Measurements from ENCODE around the gene SIRT2.
"Not testable (repeated sequence)": the region's sequence is repeated elsewhere in the genome, so short reads cannot be mapped to it uniquely, and the experiment has no call there.

The SIRT2 gene

DNA sequence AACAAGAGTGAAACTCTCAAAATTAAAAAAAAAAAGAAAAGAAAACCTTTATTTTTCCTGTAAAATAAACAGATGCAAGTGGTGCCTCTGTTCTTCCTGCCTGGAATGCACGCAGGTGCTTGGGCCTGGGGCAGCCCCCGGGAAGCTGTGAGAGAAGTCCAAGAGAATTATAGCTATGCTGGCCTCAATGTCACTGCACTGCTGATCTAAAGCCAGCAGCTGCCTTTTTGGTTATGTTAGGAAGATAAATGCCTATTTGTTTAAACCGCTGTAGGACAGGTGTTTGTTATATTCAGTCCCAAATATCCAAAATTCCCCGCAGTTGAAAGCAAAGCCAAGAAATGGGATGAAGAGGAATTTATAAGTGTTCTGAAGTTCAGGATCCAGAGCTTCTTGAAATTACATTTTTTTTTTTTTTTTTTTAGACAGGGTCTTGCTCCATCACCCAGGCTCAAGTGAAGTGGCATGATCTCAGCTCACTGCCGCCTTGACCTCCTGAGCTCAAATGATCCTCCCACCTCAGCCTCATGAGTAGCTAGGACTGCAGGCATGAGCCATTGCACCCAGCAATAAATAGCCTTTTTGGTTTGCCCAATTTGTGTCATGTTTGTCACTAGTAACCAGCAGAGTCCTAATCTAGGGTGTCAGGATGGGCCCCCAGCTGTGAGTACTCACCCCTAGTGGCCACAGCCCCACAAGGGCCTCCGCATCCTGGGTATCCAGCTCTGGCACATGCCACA lies 23.6 kb downstream of the SIRT2 start:
- peak overlapping the region; percentile 31 for H3K27ac Mint-ChIP-seq
- intact Hi-C loops (cut with micrococcal nuclease) = no loop called here
- H3K36me3 Mint-ChIP-seq (ENCODE audit: low read depth) = peaks cover 24% of the 10 kb centered on the region
- H3K4me3 Mint-ChIP-seq = no peak overlapping the region
- H3K4me1 Mint-ChIP-seq (ENCODE audit: low read depth) = peaks cover 20% of the 10 kb centered on the region
- H3K27me3 Mint-ChIP-seq = no peaks in the 10 kb centered on the region
- H3K9me3 Mint-ChIP-seq = no peaks in the 10 kb centered on the region

DNA sequence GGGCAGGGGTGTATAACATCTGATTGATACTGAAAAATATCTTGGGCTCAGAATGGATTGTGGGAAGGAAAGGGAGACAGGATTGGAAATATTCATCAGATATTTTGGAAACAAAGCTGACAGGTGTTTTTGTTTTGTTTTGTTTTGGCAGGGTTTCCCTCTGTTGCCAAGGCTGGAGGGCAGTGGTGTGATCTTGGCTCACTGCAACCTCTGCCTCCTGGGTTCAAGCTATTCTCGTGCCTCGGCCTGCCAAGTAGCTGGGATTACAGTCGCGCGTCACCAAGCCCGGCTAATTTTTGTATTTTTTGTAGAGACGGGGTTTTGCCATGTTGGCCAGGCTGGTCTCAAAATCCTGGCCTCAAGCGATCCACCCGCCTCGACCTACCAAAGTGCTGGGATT lies 26.0 kb downstream of the SIRT2 start:
- H3K4me3 Mint-ChIP-seq, H3K27me3 Mint-ChIP-seq: not testable (repeated sequence)
- H3K4me1 Mint-ChIP-seq (ENCODE audit: low read depth) = peaks cover 37% of the 10 kb centered on the region

DNA sequence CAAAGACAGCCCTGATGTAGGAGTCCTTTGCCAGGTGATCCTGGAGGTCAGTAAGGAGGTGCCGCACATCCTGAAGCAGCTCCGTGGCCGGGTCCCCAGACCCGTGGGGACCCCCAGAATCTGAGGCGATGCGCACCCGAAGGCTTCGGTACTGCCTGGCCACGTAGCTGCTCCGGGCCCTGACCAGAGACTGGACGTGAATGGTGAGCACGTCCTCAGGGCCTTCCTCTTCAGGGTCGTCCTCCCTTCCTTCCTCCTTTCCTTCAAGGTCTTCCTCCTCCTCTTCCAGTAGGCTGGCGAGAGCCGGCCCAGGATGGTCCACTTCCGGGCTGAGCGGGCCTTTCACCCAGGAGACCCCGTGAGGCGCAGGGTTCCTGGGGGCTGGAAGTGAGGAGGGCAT lies 28.8 kb downstream of the SIRT2 start:
- H3K27me3 Mint-ChIP-seq = peaks cover 1% of the 10 kb centered on the region
- peaks cover 29% of the 10 kb centered on the region for H3K4me1 Mint-ChIP-seq (ENCODE audit: low read depth)
- H3K9me3 Mint-ChIP-seq = no peaks in the 10 kb centered on the region
- H3K27ac Mint-ChIP-seq = peak overlapping the region; percentile 78
- peaks cover 5% of the 10 kb centered on the region for H3K36me3 Mint-ChIP-seq (ENCODE audit: low read depth)
- peak overlapping the region; percentile 48 for H3K4me3 Mint-ChIP-seq
- intact Hi-C loops (cut with micrococcal nuclease) = no loop called here

More for the DNA sequence above, 26.0 kb downstream of the SIRT2 start:
- intact Hi-C loops (cut with micrococcal nuclease); H3K27ac Mint-ChIP-seq; H3K36me3 Mint-ChIP-seq (ENCODE audit: low read depth); H3K9me3 Mint-ChIP-seq: not testable (repeated sequence)

DNA sequence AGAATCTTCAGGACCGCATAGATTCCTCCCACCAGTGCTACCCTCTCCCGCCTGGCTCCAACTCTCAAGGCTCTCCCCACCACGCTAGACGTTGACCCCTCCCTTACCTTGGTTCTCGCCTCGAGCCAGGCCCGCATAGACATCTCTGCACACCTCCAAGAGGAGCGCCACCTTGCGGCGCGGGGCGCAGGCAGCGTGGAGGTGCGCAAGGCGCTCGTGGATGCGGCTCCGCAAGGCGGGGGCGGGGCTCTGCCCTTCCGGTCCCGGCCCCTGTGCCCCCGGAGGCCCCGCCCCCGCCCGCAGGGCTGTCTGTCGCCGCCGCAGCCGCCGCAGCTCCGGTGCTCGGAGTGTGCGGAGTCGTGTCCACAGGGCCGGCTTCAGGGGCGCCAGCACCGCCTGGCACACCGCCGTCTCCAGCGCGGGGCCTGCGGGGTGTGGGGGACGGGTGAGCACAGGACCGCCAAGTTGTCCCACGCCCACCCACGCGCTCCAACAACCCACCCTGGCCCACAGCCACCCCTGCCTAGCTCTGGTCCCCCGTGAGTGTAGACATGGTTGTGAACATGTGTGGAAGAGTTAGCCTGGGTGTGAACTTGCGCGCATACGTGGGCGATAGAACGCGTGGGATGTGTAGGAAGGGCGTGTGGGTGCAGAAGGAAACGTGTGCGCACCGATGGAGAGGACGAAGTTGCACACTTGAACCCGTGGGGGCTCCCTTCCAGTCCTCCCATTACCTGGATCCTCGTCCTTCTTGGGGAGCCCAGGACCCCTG lies 29.4 kb downstream of the SIRT2 start:
- Mint-ChIP-seq H3K36me3 (ENCODE audit: low read depth) (peaks cover 5% of the 10 kb centered on the region), H3K9me3 (no peaks in the 10 kb centered on the region)
- intact Hi-C loops (cut with micrococcal nuclease) = loop anchor here (1.0 kb wide), 1 partner anchor 18 kb away; no protein-coding TSS in a partner anchor

DNA sequence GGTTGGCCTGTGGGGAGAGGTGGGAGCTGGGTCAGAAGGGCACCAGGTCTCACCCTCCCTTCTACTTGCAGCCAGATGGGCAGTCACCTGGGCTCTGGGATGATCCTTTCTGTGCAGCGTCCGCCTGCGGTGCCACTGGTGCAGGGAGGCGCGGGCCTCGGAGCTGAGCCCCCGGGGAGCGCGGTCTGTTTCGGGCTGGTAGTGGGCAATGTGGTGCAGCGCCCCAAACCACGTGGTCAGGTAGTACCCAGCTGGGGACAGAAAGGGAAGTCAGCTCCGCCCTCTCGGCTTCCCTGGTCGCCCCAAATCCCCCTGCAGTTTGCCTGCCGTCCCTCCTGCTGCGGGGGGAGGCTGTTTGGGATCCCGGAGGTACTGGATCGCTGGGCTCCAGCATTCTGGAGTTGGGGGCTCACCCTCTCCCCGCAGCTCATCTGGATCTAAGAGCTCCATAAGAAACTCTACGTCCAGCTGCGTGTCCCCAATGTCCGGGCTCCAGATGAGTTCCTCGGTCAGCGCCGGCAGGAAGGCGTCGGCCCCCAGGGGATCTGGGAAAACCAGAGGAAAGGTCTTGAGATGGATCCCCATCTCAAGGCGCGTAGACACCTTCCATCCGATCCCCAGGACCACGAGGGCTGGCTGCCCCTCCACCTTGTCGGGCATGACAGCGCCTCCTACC lies 30.1 kb downstream of the SIRT2 start:
- H3K27ac Mint-ChIP-seq = peak overlapping the region; percentile 78

More for the DNA sequence above, 29.4 kb downstream of the SIRT2 start:
- peaks cover 35% of the 10 kb centered on the region for H3K4me1 Mint-ChIP-seq (ENCODE audit: low read depth)
- H3K4me3 Mint-ChIP-seq = peak overlapping the region; percentile 88
- H3K27me3 Mint-ChIP-seq = peaks cover 1% of the 10 kb centered on the region
- peak overlapping the region; percentile 78 for H3K27ac Mint-ChIP-seq

DNA sequence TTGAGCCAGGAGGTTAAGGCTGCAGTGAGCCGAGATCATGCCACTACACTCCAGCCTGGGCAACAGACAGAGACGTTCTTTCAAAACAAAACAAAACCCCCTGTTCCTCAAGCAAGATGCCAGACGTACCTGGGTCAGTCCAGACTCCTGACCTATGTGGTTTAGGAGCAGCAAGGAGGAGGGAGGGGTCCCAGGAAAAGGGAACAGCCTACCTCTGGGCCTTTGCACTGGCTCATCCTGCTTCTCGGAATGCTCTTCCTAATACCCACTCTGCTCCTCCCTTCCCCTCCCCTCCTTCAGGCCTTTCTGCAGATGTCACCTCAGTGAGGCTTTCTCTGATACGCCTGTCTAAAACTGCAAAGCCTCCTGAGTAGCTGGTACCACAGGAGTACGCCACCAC lies 30.9 kb downstream of the SIRT2 start:
- no peak overlapping the region for H3K27ac Mint-ChIP-seq
- intact Hi-C loops (cut with micrococcal nuclease) = no loop called here
- H3K4me3 Mint-ChIP-seq = no peak overlapping the region
- peaks cover 1% of the 10 kb centered on the region for H3K27me3 Mint-ChIP-seq
- no peaks in the 10 kb centered on the region for H3K9me3 Mint-ChIP-seq
- H3K36me3 Mint-ChIP-seq (ENCODE audit: low read depth) = peaks cover 5% of the 10 kb centered on the region
- peaks cover 45% of the 10 kb centered on the region for H3K4me1 Mint-ChIP-seq (ENCODE audit: low read depth)

More for the DNA sequence above, 30.1 kb downstream of the SIRT2 start:
- H3K36me3 Mint-ChIP-seq (ENCODE audit: low read depth) = peaks cover 5% of the 10 kb centered on the region
- H3K4me1 Mint-ChIP-seq (ENCODE audit: low read depth) = peaks cover 42% of the 10 kb centered on the region
- peaks cover 1% of the 10 kb centered on the region for H3K27me3 Mint-ChIP-seq
- H3K4me3 Mint-ChIP-seq = peak overlapping the region; percentile 88
- H3K9me3 Mint-ChIP-seq = no peaks in the 10 kb centered on the region
- intact Hi-C loops (cut with micrococcal nuclease) = loop anchor here (1.0 kb wide), 1 partner anchor 17 kb away; no protein-coding TSS in a partner anchor

DNA sequence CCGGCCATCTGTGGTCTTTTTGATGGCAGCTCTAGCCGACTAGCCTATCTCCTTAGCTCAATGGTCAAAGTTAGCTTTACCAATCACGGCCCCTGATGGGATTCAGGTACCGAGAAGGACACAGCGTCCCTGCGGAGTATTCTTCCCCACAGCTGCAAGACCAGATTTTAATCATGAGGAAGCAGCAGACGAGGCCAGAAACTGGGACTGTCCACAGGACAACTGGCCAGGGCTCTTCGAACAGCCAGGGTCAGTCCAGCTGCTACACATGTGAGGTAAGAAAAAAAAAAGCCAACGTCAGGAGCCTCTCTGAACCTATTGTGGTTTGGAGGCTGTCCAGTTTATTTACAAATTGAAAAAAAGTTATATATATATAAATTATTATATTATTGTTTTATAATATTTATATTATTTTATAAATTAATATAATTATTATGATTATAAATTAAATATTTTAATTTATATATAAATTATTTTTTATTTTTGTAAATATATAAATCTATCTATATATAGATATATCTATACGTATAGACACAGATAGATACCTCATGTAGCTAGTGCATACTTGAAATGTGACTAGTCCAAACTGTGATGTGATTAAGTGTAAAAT lies 32.1 kb downstream of the SIRT2 start:
- Mint-ChIP-seq H3K27ac (no peak overlapping the region), H3K27me3 (peaks cover 3% of the 10 kb centered on the region), H3K9me3 (no peaks in the 10 kb centered on the region), H3K4me1 (ENCODE audit: low read depth) (peaks cover 56% of the 10 kb centered on the region), H3K4me3 (no peak overlapping the region), H3K36me3 (ENCODE audit: low read depth) (peaks cover 5% of the 10 kb centered on the region)
- intact Hi-C loops (cut with micrococcal nuclease) = no loop called here

DNA sequence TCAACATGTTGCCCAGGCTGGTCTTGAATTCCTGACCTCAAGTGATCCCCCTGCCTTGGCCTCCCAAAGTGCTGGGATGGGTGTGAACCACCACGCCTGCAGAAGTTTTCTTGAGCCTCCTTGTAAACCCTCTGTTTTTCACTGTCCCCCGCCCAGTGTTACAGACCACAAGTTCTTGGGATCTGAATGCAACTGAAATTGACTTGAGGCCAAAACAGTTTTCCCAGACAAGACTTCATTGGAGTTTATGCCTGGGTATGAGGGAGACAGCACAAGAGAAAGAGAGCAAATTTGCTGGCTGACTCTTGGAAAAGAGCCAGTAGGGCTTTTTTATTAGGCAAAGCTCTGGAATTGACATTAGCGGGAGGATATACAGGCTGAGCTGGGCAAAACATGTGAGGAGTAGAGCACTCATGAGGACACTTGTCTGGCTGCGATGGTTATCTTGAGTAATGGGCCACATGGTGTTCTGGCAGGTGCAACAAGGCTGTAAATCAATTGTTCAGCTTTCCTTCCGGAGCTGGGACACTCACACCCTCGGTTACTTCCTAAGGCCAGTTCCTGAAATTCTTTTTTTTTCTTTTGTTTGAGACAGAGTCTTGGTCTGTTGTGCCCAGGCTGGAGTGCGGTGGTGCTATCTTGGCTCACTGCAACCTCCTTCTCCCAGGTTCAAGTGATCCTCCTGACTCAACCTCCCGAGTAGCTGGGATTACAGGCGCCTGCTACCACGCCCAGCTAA lies 36.9 kb downstream of the SIRT2 start:
- Mint-ChIP-seq H3K27ac (peak overlapping the region; percentile 27), H3K4me3 (no peak overlapping the region), H3K27me3 (peaks cover 2% of the 10 kb centered on the region), H3K4me1 (ENCODE audit: low read depth) (peaks cover 39% of the 10 kb centered on the region), H3K9me3 (no peaks in the 10 kb centered on the region), H3K36me3 (ENCODE audit: low read depth) (no peaks in the 10 kb centered on the region)
- intact Hi-C loops (cut with micrococcal nuclease) = no loop called here

DNA sequence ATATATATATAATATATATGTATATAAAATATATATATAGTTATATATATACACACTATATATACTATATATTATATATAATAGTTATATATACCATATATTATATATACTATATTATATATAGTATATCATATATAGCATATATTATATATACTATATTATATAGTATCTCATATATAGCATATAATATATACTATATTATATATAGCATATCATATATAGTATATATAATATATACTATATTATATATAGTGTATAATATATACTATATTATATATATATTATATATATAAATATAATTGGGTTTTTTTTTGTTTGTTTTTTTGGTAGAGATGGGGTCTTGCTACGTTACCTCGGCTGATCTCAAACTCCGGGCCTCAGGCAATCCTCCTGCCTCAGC lies 38.0 kb downstream of the SIRT2 start:
- Mint-ChIP-seq H3K4me3 (no peak overlapping the region), H3K27me3 (peaks cover 3% of the 10 kb centered on the region), H3K4me1 (ENCODE audit: low read depth) (peaks cover 50% of the 10 kb centered on the region), H3K9me3 (no peaks in the 10 kb centered on the region), H3K27ac (no peak overlapping the region), H3K36me3 (ENCODE audit: low read depth) (no peaks in the 10 kb centered on the region)
- intact Hi-C loops (cut with micrococcal nuclease) = no loop called here

DNA sequence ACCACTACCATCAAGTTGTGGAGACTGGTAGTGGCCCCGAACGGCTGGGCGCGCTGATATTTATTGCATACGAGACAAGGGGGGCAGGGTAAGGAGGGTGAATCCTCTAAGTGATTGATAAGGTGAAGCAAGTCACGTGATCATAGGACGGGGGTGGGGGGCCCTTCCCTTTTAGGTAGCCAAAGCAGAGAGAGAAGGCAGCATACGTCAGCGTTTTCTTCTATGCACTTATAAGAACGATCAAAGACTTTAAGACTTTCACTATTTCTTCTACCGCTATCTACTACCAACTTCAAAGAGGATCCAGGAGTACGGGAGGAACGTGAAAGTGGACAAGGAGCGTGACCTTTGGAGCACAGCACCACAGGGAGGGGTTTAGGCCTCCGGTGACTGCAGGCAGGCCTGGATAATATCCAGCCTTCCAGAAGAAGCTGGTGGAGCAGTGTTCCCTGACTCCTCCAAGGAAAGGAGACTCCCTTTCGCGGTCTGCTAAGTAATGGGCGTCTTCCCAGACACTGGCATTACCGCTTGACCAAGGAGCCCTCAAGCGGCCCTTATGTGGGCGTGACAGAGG lies 39.7 kb downstream of the SIRT2 start:
- H3K36me3 Mint-ChIP-seq (ENCODE audit: low read depth); H3K9me3 Mint-ChIP-seq; H3K4me3 Mint-ChIP-seq; intact Hi-C loops (cut with micrococcal nuclease); H3K27ac Mint-ChIP-seq; H3K27me3 Mint-ChIP-seq: not testable (repeated sequence)
- peaks cover 40% of the 10 kb centered on the region for H3K4me1 Mint-ChIP-seq (ENCODE audit: low read depth)

DNA sequence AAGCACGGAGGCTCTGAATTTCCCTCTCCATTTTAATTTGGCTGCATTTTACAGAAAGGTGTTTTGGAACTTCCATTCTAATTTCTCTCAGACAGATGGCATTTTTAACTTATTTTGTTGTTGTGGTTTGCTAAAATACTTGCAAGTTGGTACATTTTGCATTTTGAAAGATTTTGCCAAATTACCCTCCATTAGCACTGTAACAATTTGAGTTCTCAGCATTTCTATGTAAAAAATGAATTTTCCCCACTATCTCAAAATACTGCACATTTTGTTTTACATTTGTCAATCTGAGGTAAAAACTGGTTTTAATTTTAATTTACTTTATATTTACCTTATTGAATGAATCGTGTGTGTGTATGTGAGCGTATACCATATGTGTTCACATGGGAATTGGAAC lies 42.6 kb downstream of the SIRT2 start:
- peaks cover 6% of the 10 kb centered on the region for H3K27me3 Mint-ChIP-seq
- no peaks in the 10 kb centered on the region for H3K9me3 Mint-ChIP-seq
- no peak overlapping the region for H3K4me3 Mint-ChIP-seq
- peak overlapping the region; percentile 87 for H3K27ac Mint-ChIP-seq
- H3K4me1 Mint-ChIP-seq (ENCODE audit: low read depth) = peaks cover 31% of the 10 kb centered on the region
- peaks cover 10% of the 10 kb centered on the region for H3K36me3 Mint-ChIP-seq (ENCODE audit: low read depth)
- intact Hi-C loops (cut with micrococcal nuclease) = no loop called here

DNA sequence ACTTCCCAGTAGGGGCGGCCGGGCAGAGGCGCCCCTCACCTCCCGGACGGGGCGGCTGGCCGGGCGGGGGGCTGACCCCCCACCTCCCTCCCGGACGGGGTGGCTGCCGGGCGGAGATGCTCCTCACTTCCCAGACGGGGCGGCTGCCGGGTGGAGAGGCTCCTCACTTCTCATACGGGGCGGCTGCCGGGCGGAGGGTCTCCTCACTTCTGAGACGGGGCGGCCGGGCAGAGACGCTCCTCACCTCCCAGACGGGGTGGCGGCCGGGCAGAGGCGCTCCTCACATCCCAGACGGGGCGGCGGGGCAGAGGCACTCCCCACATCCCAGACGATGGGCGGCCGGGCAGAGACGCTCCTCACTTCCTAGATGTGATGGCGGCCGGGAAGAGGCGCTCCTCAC lies 43.7 kb downstream of the SIRT2 start:
- H3K4me3 Mint-ChIP-seq; H3K27me3 Mint-ChIP-seq; H3K9me3 Mint-ChIP-seq; intact Hi-C loops (cut with micrococcal nuclease); H3K27ac Mint-ChIP-seq: not testable (repeated sequence)
- Mint-ChIP-seq H3K36me3 (ENCODE audit: low read depth) (peaks cover 20% of the 10 kb centered on the region), H3K4me1 (ENCODE audit: low read depth) (peaks cover 31% of the 10 kb centered on the region)

DNA sequence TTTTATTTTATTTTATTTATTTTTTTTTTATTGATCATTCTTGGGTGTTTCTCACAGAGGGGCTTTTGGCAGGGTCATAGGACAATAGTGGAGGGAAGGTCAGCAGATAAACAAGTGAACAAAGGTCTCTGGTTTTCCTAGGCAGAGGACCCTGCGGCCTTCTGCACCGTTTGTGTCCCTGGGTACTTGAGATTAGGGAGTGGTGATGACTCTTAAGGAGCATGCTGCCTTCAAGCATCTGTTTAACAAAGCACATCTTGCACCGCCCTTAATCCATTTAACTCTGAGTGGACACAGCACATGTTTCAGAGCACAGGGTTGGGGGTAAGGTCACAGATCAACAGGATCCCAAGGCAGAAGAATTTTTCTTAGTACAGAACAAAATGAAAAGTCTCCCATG lies 44.5 kb downstream of the SIRT2 start:
- H3K9me3 Mint-ChIP-seq; H3K4me3 Mint-ChIP-seq; intact Hi-C loops (cut with micrococcal nuclease); H3K27ac Mint-ChIP-seq; H3K27me3 Mint-ChIP-seq: not testable (repeated sequence)
- H3K36me3 Mint-ChIP-seq (ENCODE audit: low read depth) = peaks cover 25% of the 10 kb centered on the region
- peaks cover 31% of the 10 kb centered on the region for H3K4me1 Mint-ChIP-seq (ENCODE audit: low read depth)
